Breast epithelium (tissue), 4 donors: ENCODE measurements around the gene RAB7B. TPM values are rescaled to one million over a fixed set of nuclear protein-coding genes. Genes with fewer than 3 reads are reported as not detected.

Experiments
- DNase-seq, 2 donors: peaks; one replicate each; pipeline ENCODE4 v3.0.0-alpha.2; 2019; ENCODE audit warnings: low spot score in 2 of 2
- H3K27ac ChIP-seq, 2 donors: fragments of 200-600 bp; sonication (generic) in 1 of 2; one replicate each; pipeline ENCODE4 v1.5.1; 2016 to 2019; ENCODE audit warnings: mild to moderate bottlenecking in 1 of 2
- H3K27me3 ChIP-seq, 2 donors: fragments of 200-600 bp; sonication (generic) in 1 of 2; one replicate each; pipeline versions ENCODE4 v1.5.1 to v1.6.0; 2017 to 2019; ENCODE audit warnings: control low read depth in 1 of 2, mild to moderate bottlenecking in 1 of 2
- H3K36me3 ChIP-seq: fragments of 200-600 bp; one replicate; pipeline ENCODE4 v1.5.1; 2019
- H3K4me1 ChIP-seq, 2 donors: fragments of 200-600 bp; sonication (generic); one replicate each; pipeline ENCODE4 v1.5.1; 2016 to 2019; ENCODE audit warnings: control low read depth in 1 of 2
- H3K4me3 ChIP-seq, 3 donors: fragments of 200-600 bp; sonication (generic); 1 replicate in 2 of 3; 2 replicates in 1 of 3; pipeline ENCODE4 v1.5.1; 2016 to 2019; ENCODE audit warnings: mild to moderate bottlenecking in 3 of 3, moderate library complexity in 2 of 3
- H3K9me3 ChIP-seq, 2 donors: fragments of 200-600 bp; sonication (generic) in 1 of 2; one replicate each; pipeline ENCODE4 v1.5.1; 2016 to 2019; ENCODE audit warnings: control low read depth in 1 of 2
- CTCF ChIP-seq, 3 donors: fragments of 450-650 bp; IDR thresholded peaks; one replicate each; pipeline ENCODE4 v1.5.1; 2016 to 2017; ENCODE audit warnings: antibody characterized with exemption in 3 of 3, mild to moderate bottlenecking in 3 of 3, moderate library complexity in 3 of 3
- POLR2A ChIP-seq: fragments of 450-650 bp; IDR thresholded peaks from one replicate; pipeline ENCODE4 v1.6.1; 2016; ENCODE audit warnings: antibody characterized with exemption, mild to moderate bottlenecking, moderate library complexity
- POLR2AphosphoS5 ChIP-seq, 3 donors: sonication (generic); formaldehyde crosslinking; IDR thresholded peaks; one replicate each; pipeline ENCODE4 v1.6.1; 2017; ENCODE audit warnings: antibody characterized with exemption in 3 of 3
- intact Hi-C: fragments of 100-400 bp; cut with DNase I; formaldehyde crosslinking; loops from one replicate; pipeline ENCODE4 v1.15.1; 2023; ENCODE audit warnings: low total_unique reads
- total RNA-seq, 3 donors: library from RNA; depleted of rRNA; stranded (reverse); fragments of >200 nt; gene quantifications; one replicate each; pipeline ENCODE4 v1.1.0, GENCODE V29; 2016

The RAB7B gene
- total RNA-seq, 3 donors from 2014 or later: 1.3 to 6.6 (median 2.9) TPM

- Histone ChIP-seq H3K27ac (no peak within 1 kb of the TSS), H3K9me3 (no peaks in the 10 kb centered on the region), H3K4me3 (no peak within 1 kb of the TSS), H3K4me1 (peaks cover 0 to 7% of the 10 kb centered on the region in 2 donors), H3K36me3 (no peaks in the 10 kb centered on the region), H3K27me3 (peaks cover 0 to 69% of the 10 kb centered on the region in 2 donors)
- no peak for DNase-seq
- intact Hi-C loops: no loop called here
- no peak for TF ChIP-seq POLR2AphosphoS5 (IDR thresholded peaks at IDR 0.05)
Observed at GRCh38 chr1:205943245-205943644, 60.0 kb downstream of the RAB7B start, which contains the start of gene SLC26A9. Gene SLC26A9, minus strand, starts transcription at chr1:205943456. Its CDS starts 7,636 bp downstream, at chr1:205935820.

- DNase-seq: no peak
- no peaks in the 10 kb centered on the region for H3K36me3 ChIP-seq
- peaks cover 0 to 7% of the 10 kb centered on the region in 2 donors for H3K4me1 ChIP-seq
- intact Hi-C loops: no loop called here
- H3K27me3 ChIP-seq: peaks cover 0 to 69% of the 10 kb centered on the region in 2 donors
- no peak overlapping the region for H3K27ac ChIP-seq
- TF ChIP-seq POLR2A: no peak
- TF ChIP-seq CTCF (IDR thresholded peaks at IDR 0.05): no peak
- TF ChIP-seq POLR2AphosphoS5 (IDR thresholded peaks at IDR 0.05): no peak
- no peak overlapping the region for H3K4me3 ChIP-seq
- H3K9me3 ChIP-seq: no peaks in the 10 kb centered on the region
Observed at GRCh38 chr1:205942631-205943159, 60.5 kb downstream of the RAB7B start.

- intact Hi-C loops: loop anchor here (1.0 kb wide), 1 partner anchor 18 kb away; no protein-coding TSS in a partner anchor
- H3K36me3 ChIP-seq: no peaks in the 10 kb centered on the region
- TF ChIP-seq POLR2A: no peak
- no peak for TF ChIP-seq CTCF (IDR thresholded peaks at IDR 0.05)
- no peak for TF ChIP-seq POLR2AphosphoS5 (IDR thresholded peaks at IDR 0.05)
- peaks cover 0 to 60% of the 10 kb centered on the region in 2 donors for H3K27me3 ChIP-seq
- H3K4me1 ChIP-seq: no peaks in the 10 kb centered on the region
- no peak overlapping the region for H3K27ac ChIP-seq
- DNase-seq: no peak
- H3K4me3 ChIP-seq: no peak overlapping the region
- no peaks in the 10 kb centered on the region for H3K9me3 ChIP-seq
Observed at GRCh38 chr1:205940710-205941109, 62.5 kb downstream of the RAB7B start.

- Histone ChIP-seq H3K9me3 (no peaks in the 10 kb centered on the region), H3K27me3 (peaks cover 0 to 51% of the 10 kb centered on the region in 2 donors), H3K4me3 (no peak overlapping the region), H3K36me3 (no peaks in the 10 kb centered on the region), H3K4me1 (no peaks in the 10 kb centered on the region), H3K27ac (no peak overlapping the region)
- no peak for TF ChIP-seq CTCF (IDR thresholded peaks at IDR 0.05)
- TF ChIP-seq POLR2AphosphoS5 (IDR thresholded peaks at IDR 0.05): no peak
- no peak for TF ChIP-seq POLR2A
- intact Hi-C loops: no loop called here
- no peak for DNase-seq
Observed at GRCh38 chr1:205939690-205940330, 63.4 kb downstream of the RAB7B start.

GRCh38 chr1:205938682-205939081, 64.5 kb downstream of the RAB7B start:
- no peaks in the 10 kb centered on the region for H3K9me3 ChIP-seq
- no peak overlapping the region for H3K4me3 ChIP-seq
- TF ChIP-seq POLR2A (no peak), POLR2AphosphoS5 (IDR thresholded peaks at IDR 0.05) (no peak), CTCF (IDR thresholded peaks at IDR 0.05) (no peak)
- no peak for DNase-seq
- peaks cover 0 to 40% of the 10 kb centered on the region in 2 donors for H3K27me3 ChIP-seq
- H3K27ac ChIP-seq: no peak overlapping the region
- no peaks in the 10 kb centered on the region for H3K36me3 ChIP-seq
- peaks cover 4 to 6% of the 10 kb centered on the region in 2 donors for H3K4me1 ChIP-seq
- intact Hi-C loops: no loop called here
